ENCODE results near the gene TLX3.

DNA sequence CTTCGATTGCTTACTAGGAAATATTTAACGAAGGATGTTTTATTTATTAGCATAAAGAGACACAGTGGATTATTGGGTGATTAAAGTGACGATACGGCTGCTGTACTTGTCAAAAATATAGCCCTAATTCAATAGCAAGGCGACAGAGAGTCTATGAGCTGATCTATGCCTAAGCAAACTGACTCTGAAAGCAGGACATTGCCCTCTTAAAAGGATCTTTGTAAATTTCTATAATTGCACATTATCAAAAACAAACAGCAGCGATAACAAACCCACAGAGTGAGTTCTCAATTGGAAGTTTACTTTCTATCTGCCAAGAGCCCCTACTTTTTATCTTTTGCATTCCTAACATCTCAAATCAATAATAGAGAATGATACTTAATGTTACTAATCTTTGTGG, 31.4 kb downstream of the TLX3 start:
- TF ChIP-seq POLR2AphosphoS5 (IDR thresholded peaks at IDR 0.05; ENCODE audit: low read depth, low read length) (no peak), HDAC2 (IDR thresholded peaks at IDR 0.05; ENCODE audit: borderline replicate concordance in 1 of 2, low read depth in 2 of 2, low read length in 2 of 2) (no peak), POLR2A (IDR thresholded peaks at IDR 0.05; ENCODE audit: control extremely low read depth in 1 of 2, low read depth in 2 of 2, low read length in 2 of 2) (no peak), RFX5 (IDR thresholded peaks at IDR 0.05; ENCODE audit: borderline replicate concordance, low read depth, low read length) (no peak), CHD2 (IDR thresholded peaks at IDR 0.05; ENCODE audit: low read length) (no peak), EZH2 (IDR thresholded peaks at IDR 0.05; ENCODE audit: low read depth, low read length, severe bottlenecking) (no peak), CTCF (IDR thresholded peaks at IDR 0.05; ENCODE audit: control extremely low read depth in 1 of 3, insufficient read depth in 1 of 3, low read depth in 1 of 3, low read length in 3 of 3) (no peak), CEBPB (IDR thresholded peaks at IDR 0.05; ENCODE audit: low read depth, low read length) (no peak), BACH1 (IDR thresholded peaks at IDR 0.05; ENCODE audit: low read length) (no peak), SP2 (IDR thresholded peaks at IDR 0.05; ENCODE audit: low read length) (no peak), SIX5 (IDR thresholded peaks at IDR 0.05; ENCODE audit: low read depth, low read length) (no peak)
- TF ChIP-seq, protein P1, sequence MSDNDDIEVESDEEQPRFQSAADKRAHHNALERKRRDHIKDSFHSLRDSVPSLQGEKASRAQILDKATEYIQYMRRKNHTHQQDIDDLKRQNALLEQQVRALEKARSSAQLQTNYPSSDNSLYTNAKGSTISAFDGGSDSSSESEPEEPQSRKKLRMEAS (IDR thresholded peaks at IDR 0.05) = no peak

Data from H1 (cell line).